GM23338 (cell line): ENCODE results near the gene DENND5B. TPM values are rescaled to one million over a fixed set of nuclear protein-coding genes. Genes with fewer than 3 reads are reported as not detected.

Experiments used
- ATAC-seq: fragments of 200-7000 bp; cut with Tn5 transposase; 3 replicates; pipeline ENCODE4 v1.9.1; 2020
- DNase-seq: peaks from one replicate; pipeline ENCODE4 v3.0.0-alpha.2; 2015; ENCODE audit warnings: low spot score
- H2AFZ ChIP-seq: fragments of 200-600 bp; sonication (generic); 2 replicates; pipeline ENCODE4 v1.8.0; 2016; ENCODE audit warnings: antibody characterized with exemption, mild to moderate bottlenecking, moderate library complexity
- H3F3A ChIP-seq: fragments of 200-600 bp; sonication (generic); replicated peaks from 2 replicates; pipeline ENCODE4 v1.8.0; 2017; ENCODE audit warnings: antibody characterized with exemption, mixed run types, low read depth
- H3K27ac ChIP-seq: fragments of 200-600 bp; sonication (generic); 2 replicates; pipeline ENCODE4 v1.6.1; 2016; ENCODE audit warnings: low read depth
- H3K27me3 ChIP-seq: fragments of 200-600 bp; sonication (generic); 2 replicates; pipeline ENCODE4 v1.8.0; 2016; ENCODE audit warnings: mild to moderate bottlenecking, mixed run types, moderate library complexity; ENCODE audit not compliant: insufficient read depth
- H3K36me3 ChIP-seq: fragments of 200-600 bp; sonication (generic); 2 replicates; pipeline ENCODE4 v1.8.0; 2016; ENCODE audit warnings: mild to moderate bottlenecking; ENCODE audit not compliant: insufficient read depth
- H3K4me1 ChIP-seq: fragments of 200-600 bp; sonication (generic); 2 replicates; pipeline ENCODE4 v1.8.0; 2016; ENCODE audit warnings: mild to moderate bottlenecking, moderate library complexity; ENCODE audit not compliant: insufficient read depth
- H3K4me2 ChIP-seq: fragments of 200-600 bp; sonication (generic); 2 replicates; pipeline ENCODE4 v1.7.1; 2017; ENCODE audit warnings: mixed run types
- H3K4me3 ChIP-seq: fragments of 200-600 bp; sonication (generic); 2 replicates; pipeline ENCODE4 v1.6.1; 2016; ENCODE audit warnings: mixed run types
- H3K79me2 ChIP-seq: fragments of 200-600 bp; sonication (generic); replicated peaks from 2 replicates; pipeline ENCODE4 v1.8.0; 2017; ENCODE audit warnings: mild to moderate bottlenecking; ENCODE audit not compliant: insufficient read depth
- H3K9me2 ChIP-seq: fragments of 200-600 bp; sonication (generic); 2 replicates; pipeline ENCODE4 v1.8.0; 2017; ENCODE audit not compliant: insufficient read depth
- H4K20me1 ChIP-seq: fragments of 200-600 bp; sonication (generic); replicated peaks from 2 replicates; pipeline ENCODE4 v1.8.0; 2017; ENCODE audit warnings: mild to moderate bottlenecking; ENCODE audit not compliant: insufficient read depth
- H3K27ac Mint-ChIP-seq: 2 replicates; pipeline ENCODE4 v1.8.0; 2020; ENCODE audit warnings: inconsistent platforms, mild to moderate bottlenecking, moderate library complexity, mixed read lengths
- H3K27me3 Mint-ChIP-seq: 3 replicates; pipeline ENCODE4 v1.8.0; 2022; ENCODE audit warnings: low read depth, mild to moderate bottlenecking, moderate library complexity, mixed read lengths, inconsistent platforms; ENCODE audit not compliant: insufficient read depth, poor library complexity
- H3K36me3 Mint-ChIP-seq: 3 replicates; pipeline ENCODE4 v1.8.0; 2021; ENCODE audit warnings: low read depth, mild to moderate bottlenecking, inconsistent platforms, moderate library complexity, mixed read lengths
- H3K4me1 Mint-ChIP-seq: 3 replicates; pipeline ENCODE4 v1.8.0; 2020; ENCODE audit warnings: mild to moderate bottlenecking, inconsistent platforms, mixed read lengths
- H3K4me3 Mint-ChIP-seq: 3 replicates; pipeline ENCODE4 v1.8.0; 2021; ENCODE audit warnings: moderate library complexity, mild to moderate bottlenecking, inconsistent platforms, mixed read lengths
- H3K9me3 Mint-ChIP-seq: 3 replicates; pipeline ENCODE4 v1.8.0; 2020; ENCODE audit warnings: moderate library complexity, mild to moderate bottlenecking, inconsistent platforms, mixed read lengths
- CREB1 ChIP-seq: fragments of 250-450 bp; sonication (Bioruptor Pico); IDR thresholded peaks from 2 replicates; pipeline ENCODE4 v1.5.0; 2020; ENCODE audit warnings: low read depth, mild to moderate bottlenecking, moderate library complexity
- CTCF ChIP-seq, 2 experiments: fragments of 200-600 bp in 1 of 2; sonication (generic) in 1 of 2; conservative IDR thresholded peaks; 2 replicates each; pipeline versions ENCODE4 v1.5.1 to v1.6.1; 2016 to 2017; ENCODE audit warnings: antibody characterized with exemption in 2 of 2, low read depth in 2 of 2, mild to moderate bottlenecking in 2 of 2, moderate library complexity in 1 of 2
- ETS1 ChIP-seq: IDR thresholded peaks from 2 replicates; pipeline ENCODE4 v1.6.1; 2016; ENCODE audit warnings: antibody characterized with exemption
- EZH2 ChIP-seq: fragments of 200-600 bp; sonication (generic); IDR thresholded peaks from one replicate; pipeline ENCODE4 v1.8.0; 2017; ENCODE audit warnings: antibody characterized with exemption, mild to moderate bottlenecking, low read depth; ENCODE audit not compliant: unreplicated experiment
- EZH2phosphoT487 ChIP-seq: fragments of 200-600 bp; sonication (generic); IDR thresholded peaks from one replicate; pipeline ENCODE4 v1.8.1; 2018; ENCODE audit warnings: antibody characterized with exemption; ENCODE audit not compliant: unreplicated experiment
- JUNB ChIP-seq: IDR thresholded peaks from one replicate; pipeline ENCODE4 v1.6.1; 2016; ENCODE audit warnings: antibody characterized with exemption; ENCODE audit not compliant: unreplicated experiment
- NANOG ChIP-seq: IDR thresholded peaks from 2 replicates; pipeline ENCODE4 v1.6.1; 2016; ENCODE audit warnings: antibody characterized with exemption, borderline replicate concordance
- POLR2AphosphoS5 ChIP-seq: IDR thresholded peaks from 2 replicates; pipeline ENCODE4 v1.6.1; 2016; ENCODE audit warnings: antibody characterized with exemption, low read depth
- REST ChIP-seq: IDR thresholded peaks from one replicate; pipeline ENCODE4 v1.6.1; 2018; ENCODE audit warnings: antibody characterized with exemption; ENCODE audit not compliant: unreplicated experiment
- STAT1 ChIP-seq: IDR thresholded peaks from one replicate; pipeline ENCODE4 v1.6.1; 2016; ENCODE audit warnings: antibody characterized with exemption; ENCODE audit not compliant: unreplicated experiment
- ZNF114 ChIP-seq: fragments of 250-450 bp; sonication (Bioruptor Pico); IDR thresholded peaks from 2 replicates; pipeline ENCODE4 v1.5.0; 2020; ENCODE audit warnings: mild to moderate bottlenecking, moderate library complexity
- ZNF331 ChIP-seq: fragments of 250-450 bp; sonication (Bioruptor Pico); IDR thresholded peaks from 2 replicates; pipeline ENCODE4 v1.5.0; 2020; ENCODE audit warnings: low read depth, mild to moderate bottlenecking, moderate library complexity
- polyA plus RNA-seq: library from polyadenylated mRNA; unstranded; fragments of >200 nt; fragmentation: Nextera tagmentation; extraction: Ambion mirVana; gene quantifications from 2 replicates; pipeline ENCODE4 v1.2.1, GENCODE V29; 2016
- total RNA-seq: library from RNA; depleted of rRNA; stranded (reverse); fragments of >200 nt; shearing (Covaris generic); gene quantifications from 2 replicates; pipeline ENCODE4 v1.2.3, GENCODE V29; 2014
- TF ChIP-seq, protein P1 (sequence below): fragments of 250-450 bp; sonication (Bioruptor Pico); IDR thresholded peaks from 2 replicates; pipeline ENCODE4 v1.5.0; 2020; ENCODE audit warnings: mild to moderate bottlenecking, moderate library complexity

The DENND5B gene
- total and polyA plus RNA-seq, 2 experiments from 2014 or later = 6.5 to 17.2 TPM

DNA sequence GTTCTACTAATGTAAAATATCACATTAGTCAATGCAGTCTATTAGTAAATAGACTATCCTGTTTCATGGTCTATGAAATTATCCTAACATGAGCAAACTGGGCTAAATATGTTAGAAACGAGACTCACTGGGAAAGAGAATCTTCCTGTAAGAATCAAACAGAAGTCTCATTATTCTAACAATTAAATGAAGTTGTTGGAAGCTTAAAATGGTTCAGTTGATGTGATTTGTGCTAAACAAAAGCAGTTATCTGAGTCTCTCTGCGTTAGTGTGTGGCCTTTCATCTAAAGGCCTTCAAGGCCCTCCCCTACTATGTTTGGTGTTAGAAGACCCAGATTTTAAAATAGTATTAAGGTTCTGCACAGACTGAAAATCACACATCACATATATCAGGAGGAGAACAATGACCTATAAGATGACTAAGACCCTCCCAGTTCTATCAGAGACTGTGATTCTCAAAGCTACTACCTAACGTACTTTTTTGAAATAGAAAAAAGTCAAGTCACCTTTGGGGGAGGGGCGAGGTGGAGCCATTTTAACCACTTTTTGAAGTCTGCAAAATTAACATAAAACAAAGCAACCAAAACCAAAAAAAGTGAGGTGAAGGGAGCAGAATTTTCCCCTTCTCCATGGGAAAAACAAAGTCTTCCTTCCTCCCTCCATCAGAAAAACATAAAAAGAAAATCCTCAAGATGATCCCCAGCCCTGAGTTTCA, 82.3 kb downstream of the DENND5B start:
- no peaks in the 10 kb centered on the region for H3K9me2 ChIP-seq
- H3K27ac ChIP-seq = peak overlapping the region; percentile 91
- H3K4me2 ChIP-seq = peak overlapping the region; percentile 13

More for the DNA sequence above, 82.3 kb downstream of the DENND5B start:
- peaks cover 11% of the 10 kb centered on the region; the same call in 1 of the 2 replicates for H3K79me2 ChIP-seq
- H3K9me3 Mint-ChIP-seq = peaks cover 15% of the 10 kb centered on the region
- no peak; the same call in 2 of the 3 replicates for ATAC-seq
- no peaks in the 10 kb centered on the region for H3F3A ChIP-seq
- DNase-seq = peak; percentile 53
- peak overlapping the region; percentile 89 for H3K27ac Mint-ChIP-seq
- TF ChIP-seq REST (no peak), CTCF (conservative IDR thresholded peaks at IDR 0.05; ENCODE audit: low read depth in 2 of 2) (no peak), EZH2 (no peak), ZNF331 (no peak), ZNF114 (CRISPR knock-in tag) (no peak), ETS1 (no peak), JUNB (no peak), STAT1 (no peak), EZH2phosphoT487 (no peak), NANOG (no peak), POLR2AphosphoS5 (no peak), CREB1 (CRISPR knock-in tag) (no peak)
- TF ChIP-seq, protein P1, sequence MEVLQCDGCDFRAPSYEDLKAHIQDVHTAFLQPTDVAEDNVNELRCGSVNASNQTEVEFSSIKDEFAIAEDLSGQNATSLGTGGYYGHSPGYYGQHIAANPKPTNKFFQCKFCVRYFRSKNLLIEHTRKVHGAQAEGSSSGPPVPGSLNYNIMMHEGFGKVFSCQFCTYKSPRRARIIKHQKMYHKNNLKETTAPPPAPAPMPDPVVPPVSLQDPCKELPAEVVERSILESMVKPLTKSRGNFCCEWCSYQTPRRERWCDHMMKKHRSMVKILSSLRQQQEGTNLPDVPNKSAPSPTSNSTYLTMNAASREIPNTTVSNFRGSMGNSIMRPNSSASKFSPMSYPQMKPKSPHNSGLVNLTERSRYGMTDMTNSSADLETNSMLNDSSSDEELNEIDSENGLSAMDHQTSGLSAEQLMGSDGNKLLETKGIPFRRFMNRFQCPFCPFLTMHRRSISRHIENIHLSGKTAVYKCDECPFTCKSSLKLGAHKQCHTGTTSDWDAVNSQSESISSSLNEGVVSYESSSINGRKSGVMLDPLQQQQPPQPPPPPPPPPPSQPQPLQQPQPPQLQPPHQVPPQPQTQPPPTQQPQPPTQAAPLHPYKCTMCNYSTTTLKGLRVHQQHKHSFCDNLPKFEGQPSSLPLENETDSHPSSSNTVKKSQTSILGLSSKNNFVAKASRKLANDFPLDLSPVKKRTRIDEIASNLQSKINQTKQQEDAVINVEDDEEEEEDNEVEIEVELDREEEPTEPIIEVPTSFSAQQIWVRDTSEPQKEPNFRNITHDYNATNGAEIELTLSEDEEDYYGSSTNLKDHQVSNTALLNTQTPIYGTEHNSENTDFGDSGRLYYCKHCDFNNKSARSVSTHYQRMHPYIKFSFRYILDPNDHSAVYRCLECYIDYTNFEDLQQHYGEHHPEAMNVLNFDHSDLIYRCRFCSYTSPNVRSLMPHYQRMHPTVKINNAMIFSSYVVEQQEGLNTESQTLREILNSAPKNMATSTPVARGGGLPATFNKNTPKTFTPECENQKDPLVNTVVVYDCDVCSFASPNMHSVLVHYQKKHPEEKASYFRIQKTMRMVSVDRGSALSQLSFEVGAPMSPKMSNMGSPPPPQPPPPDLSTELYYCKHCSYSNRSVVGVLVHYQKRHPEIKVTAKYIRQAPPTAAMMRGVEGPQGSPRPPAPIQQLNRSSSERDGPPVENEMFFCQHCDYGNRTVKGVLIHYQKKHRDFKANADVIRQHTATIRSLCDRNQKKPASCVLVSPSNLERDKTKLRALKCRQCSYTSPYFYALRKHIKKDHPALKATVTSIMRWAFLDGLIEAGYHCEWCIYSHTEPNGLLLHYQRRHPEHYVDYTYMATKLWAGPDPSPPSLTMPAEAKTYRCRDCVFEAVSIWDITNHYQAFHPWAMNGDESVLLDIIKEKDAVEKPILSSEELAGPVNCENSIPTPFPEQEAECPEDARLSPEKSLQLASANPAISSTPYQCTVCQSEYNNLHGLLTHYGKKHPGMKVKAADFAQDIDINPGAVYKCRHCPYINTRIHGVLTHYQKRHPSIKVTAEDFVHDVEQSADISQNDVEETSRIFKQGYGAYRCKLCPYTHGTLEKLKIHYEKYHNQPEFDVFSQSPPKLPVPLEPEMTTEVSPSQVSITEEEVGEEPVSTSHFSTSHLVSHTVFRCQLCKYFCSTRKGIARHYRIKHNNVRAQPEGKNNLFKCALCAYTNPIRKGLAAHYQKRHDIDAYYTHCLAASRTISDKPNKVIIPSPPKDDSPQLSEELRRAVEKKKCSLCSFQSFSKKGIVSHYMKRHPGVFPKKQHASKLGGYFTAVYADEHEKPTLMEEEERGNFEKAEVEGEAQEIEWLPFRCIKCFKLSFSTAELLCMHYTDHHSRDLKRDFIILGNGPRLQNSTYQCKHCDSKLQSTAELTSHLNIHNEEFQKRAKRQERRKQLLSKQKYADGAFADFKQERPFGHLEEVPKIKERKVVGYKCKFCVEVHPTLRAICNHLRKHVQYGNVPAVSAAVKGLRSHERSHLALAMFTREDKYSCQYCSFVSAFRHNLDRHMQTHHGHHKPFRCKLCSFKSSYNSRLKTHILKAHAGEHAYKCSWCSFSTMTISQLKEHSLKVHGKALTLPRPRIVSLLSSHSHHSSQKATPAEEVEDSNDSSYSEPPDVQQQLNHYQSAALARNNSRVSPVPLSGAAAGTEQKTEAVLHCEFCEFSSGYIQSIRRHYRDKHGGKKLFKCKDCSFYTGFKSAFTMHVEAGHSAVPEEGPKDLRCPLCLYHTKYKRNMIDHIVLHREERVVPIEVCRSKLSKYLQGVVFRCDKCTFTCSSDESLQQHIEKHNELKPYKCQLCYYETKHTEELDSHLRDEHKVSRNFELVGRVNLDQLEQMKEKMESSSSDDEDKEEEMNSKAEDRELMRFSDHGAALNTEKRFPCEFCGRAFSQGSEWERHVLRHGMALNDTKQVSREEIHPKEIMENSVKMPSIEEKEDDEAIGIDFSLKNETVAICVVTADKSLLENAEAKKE (CRISPR knock-in tag) = no peak
- peaks cover 33% of the 10 kb centered on the region for H3K4me1 Mint-ChIP-seq
- no peaks in the 10 kb centered on the region for H3K36me3 ChIP-seq
- no peaks in the 10 kb centered on the region for H3K27me3 ChIP-seq
- no peaks in the 10 kb centered on the region for H4K20me1 ChIP-seq
- no peak overlapping the region for H3K4me3 Mint-ChIP-seq
- no peak overlapping the region for H3K4me3 ChIP-seq
- no peak overlapping the region for H2AFZ ChIP-seq
- peaks cover 42% of the 10 kb centered on the region for H3K4me1 ChIP-seq
- no peaks in the 10 kb centered on the region for H3K27me3 Mint-ChIP-seq
- H3K36me3 Mint-ChIP-seq = peaks cover 14% of the 10 kb centered on the region
